ENCODE results near the gene ABL1.

Gene ABL1

DNA sequence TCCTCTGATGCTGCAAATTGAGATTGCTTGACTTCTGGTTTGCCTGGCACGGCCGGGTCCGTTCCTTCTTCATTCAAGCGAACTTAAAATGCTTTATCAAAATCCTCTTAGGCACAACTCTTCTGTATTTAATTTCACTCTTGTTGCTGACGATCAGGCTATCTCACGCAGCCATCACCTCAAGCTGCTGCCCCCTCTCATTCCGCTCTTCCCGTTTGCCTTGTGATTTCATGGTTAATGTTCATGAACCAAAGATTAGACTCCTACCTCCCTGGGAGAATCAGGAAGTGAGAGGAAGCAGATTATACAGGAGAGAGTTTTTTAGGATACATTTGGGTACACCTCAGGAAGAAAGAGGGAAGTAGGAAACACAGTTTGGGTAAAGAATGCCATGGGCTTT lies 38.9 kb downstream of the ABL1 start:
- TF ChIP-seq, protein P1, sequence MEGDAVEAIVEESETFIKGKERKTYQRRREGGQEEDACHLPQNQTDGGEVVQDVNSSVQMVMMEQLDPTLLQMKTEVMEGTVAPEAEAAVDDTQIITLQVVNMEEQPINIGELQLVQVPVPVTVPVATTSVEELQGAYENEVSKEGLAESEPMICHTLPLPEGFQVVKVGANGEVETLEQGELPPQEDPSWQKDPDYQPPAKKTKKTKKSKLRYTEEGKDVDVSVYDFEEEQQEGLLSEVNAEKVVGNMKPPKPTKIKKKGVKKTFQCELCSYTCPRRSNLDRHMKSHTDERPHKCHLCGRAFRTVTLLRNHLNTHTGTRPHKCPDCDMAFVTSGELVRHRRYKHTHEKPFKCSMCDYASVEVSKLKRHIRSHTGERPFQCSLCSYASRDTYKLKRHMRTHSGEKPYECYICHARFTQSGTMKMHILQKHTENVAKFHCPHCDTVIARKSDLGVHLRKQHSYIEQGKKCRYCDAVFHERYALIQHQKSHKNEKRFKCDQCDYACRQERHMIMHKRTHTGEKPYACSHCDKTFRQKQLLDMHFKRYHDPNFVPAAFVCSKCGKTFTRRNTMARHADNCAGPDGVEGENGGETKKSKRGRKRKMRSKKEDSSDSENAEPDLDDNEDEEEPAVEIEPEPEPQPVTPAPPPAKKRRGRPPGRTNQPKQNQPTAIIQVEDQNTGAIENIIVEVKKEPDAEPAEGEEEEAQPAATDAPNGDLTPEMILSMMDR (IDR thresholded peaks at IDR 0.05; ENCODE audit: low read depth, low read length), result no peak
- no peak overlapping the region for H3K4me3 ChIP-seq (replicated peaks in 1 of 2; ENCODE audit: low read depth in 2 of 2, low read length in 2 of 2)
- DNase-seq (ENCODE audit: low read depth in 2 of 2), result no peak

DNA sequence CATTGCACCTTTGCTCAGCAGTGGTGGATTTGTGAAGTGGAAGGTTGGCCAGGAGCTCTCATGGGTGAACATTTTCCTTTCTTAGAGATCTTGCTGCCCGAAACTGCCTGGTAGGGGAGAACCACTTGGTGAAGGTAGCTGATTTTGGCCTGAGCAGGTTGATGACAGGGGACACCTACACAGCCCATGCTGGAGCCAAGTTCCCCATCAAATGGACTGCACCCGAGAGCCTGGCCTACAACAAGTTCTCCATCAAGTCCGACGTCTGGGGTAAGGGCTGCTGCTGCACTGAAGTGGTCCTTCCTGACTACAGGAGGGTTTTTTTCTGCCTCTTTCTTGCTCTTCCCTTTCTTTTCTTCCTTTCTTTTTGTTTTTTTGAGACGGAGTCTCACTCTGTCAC lies 39.7 kb downstream of the ABL1 start:
- TF ChIP-seq, protein P1 (IDR thresholded peaks at IDR 0.05; ENCODE audit: low read depth, low read length), result no peak
- no peak overlapping the region for H3K4me3 ChIP-seq (replicated peaks in 1 of 2; ENCODE audit: low read depth in 2 of 2, low read length in 2 of 2)
- no peak for DNase-seq (ENCODE audit: low read depth in 2 of 2)

DNA sequence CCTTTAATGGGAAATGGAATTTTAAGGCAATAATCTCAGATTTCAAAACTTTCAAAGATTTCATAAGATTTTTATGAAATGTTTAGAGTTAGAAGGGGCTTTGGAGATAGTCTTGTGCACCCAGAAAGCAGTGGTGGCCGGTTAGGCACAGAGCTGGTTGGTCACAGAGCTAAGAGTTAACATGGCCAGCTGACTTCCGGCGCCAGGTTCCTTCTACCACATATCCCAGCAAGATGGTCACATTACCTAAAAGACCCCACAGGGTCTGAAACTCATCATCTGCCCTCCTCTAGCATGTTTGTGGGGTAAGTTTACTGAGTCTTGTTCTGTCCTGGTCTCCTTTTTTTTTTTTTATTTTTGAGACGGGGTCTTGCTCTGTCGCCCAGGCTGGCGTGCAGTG lies 42.2 kb downstream of the ABL1 start:
- no peak for DNase-seq (ENCODE audit: low read depth in 2 of 2)
- no peak overlapping the region for H3K4me3 ChIP-seq (replicated peaks in 1 of 2; ENCODE audit: low read depth in 2 of 2, low read length in 2 of 2)
- TF ChIP-seq, protein P1 (IDR thresholded peaks at IDR 0.05; ENCODE audit: low read depth, low read length), result no peak

DNA sequence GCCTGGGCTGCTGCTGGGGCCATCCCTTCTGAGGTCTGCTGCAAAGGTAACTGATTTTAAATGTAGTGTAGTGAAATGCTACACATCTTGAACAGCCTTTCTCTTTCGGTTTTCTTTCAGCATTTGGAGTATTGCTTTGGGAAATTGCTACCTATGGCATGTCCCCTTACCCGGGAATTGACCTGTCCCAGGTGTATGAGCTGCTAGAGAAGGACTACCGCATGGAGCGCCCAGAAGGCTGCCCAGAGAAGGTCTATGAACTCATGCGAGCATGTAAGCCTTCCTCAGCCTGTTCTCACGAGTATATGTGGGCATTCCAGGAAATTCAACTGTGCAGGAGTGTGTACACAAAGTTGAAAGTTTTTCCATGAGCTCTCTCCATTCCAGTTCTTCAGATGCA lies 43.2 kb downstream of the ABL1 start:
- no peak overlapping the region for H3K4me3 ChIP-seq (replicated peaks in 1 of 2; ENCODE audit: low read depth in 2 of 2, low read length in 2 of 2)
- TF ChIP-seq, protein P1 (IDR thresholded peaks at IDR 0.05; ENCODE audit: low read depth, low read length), result no peak
- no peak for DNase-seq (ENCODE audit: low read depth in 2 of 2)

DNA sequence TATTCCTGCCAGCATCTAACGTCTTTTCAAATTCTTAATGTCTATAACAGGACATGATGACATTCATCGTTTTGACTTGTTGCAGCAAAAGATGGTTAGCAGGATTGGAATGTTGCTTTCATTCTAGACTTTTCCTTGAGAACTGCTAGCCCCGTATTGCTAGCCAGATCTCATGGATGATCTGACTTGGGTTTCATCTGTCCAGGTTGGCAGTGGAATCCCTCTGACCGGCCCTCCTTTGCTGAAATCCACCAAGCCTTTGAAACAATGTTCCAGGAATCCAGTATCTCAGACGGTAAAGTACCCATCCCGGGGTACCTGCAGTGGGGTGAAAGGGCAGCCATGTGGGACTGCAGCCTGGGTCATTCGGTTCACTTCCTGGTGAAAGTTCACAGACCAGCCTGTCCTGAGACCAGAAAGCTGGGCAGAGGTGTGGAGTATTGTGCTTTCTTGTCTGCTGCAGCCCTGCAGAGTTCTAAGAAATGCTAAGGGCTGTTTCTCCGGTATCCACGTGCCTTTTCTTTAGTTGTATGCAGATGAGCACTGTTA lies 44.9 kb downstream of the ABL1 start:
- H3K4me3 ChIP-seq (replicated peaks in 1 of 2; ENCODE audit: low read depth in 2 of 2, low read length in 2 of 2), result no peak overlapping the region

DNA sequence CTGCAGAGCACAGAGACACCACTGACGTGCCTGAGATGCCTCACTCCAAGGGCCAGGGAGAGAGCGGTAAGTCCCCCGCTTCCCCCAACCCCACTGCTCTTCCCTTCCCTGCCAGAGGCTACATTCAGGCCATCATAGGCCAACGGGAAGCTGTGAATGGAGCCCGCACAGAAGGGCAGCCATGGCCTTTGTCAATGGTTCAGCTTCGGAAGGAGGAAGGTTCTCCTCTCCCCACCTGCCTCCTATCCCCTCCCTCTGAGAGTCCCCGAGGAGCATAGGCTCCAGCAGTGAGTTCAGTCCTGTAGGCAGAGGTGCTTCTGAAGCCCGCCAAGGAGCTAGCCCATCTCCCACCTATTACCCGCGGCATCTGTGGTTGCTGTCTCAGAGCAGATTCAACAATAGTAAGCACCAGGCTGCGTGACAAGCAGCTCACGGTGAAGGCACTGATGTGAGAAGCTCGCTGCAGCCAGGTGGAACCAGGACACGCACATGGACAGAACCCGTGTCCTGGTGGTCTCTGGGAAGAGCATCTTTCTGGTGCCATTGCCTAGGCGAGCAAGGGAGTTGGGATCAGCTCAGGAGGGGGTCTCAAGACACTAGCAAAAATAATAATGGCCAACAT lies 45.7 kb downstream of the ABL1 start:
- DNase-seq (ENCODE audit: low read depth in 2 of 2), result no peak
- TF ChIP-seq, protein P1 (IDR thresholded peaks at IDR 0.05; ENCODE audit: low read depth, low read length), result no peak
- H3K4me3 ChIP-seq (replicated peaks in 1 of 2; ENCODE audit: low read depth in 2 of 2, low read length in 2 of 2), result no peak overlapping the region

More for the DNA sequence above, 44.9 kb downstream of the ABL1 start:
- no peak for DNase-seq (ENCODE audit: low read depth in 2 of 2)
- TF ChIP-seq, protein P1 (IDR thresholded peaks at IDR 0.05; ENCODE audit: low read depth, low read length), result no peak

DNA sequence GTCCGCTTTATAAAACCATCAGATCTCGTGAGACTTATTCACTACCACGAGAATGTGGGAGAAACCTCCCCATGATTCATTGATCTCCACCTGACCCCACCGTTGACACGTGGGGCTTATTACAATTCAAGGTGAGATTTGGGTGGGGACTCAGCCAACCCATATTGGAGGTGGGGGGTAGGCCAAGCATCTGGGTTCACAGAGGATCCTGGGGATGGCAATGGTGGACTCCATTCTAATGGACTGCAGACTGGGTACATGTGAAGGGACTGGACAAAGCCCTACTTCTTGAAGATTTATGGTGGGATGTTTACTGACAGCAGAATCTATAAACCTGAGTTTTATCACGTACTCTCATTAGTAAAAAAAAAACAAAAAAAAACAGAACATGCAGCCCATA lies 46.5 kb downstream of the ABL1 start:
- no peak for DNase-seq (ENCODE audit: low read depth in 2 of 2)
- TF ChIP-seq, protein P1 (IDR thresholded peaks at IDR 0.05; ENCODE audit: low read depth, low read length), result no peak
- H3K4me3 ChIP-seq (replicated peaks in 1 of 2; ENCODE audit: low read depth in 2 of 2, low read length in 2 of 2), result no peak overlapping the region
